ENCODE results near the gene PSMB4. TPM values are rescaled to one million over a fixed set of nuclear protein-coding genes. Genes with fewer than 3 reads are reported as not detected.
A peak's percentile ranks its signal among the peaks of the same experiment; 100 is the strongest.

The PSMB4 gene
- total RNA-seq, 6 experiments from 2014 or later = 125 to 174 (median 151) TPM

GRCh38 chr1:151362308-151363155 lies 36.8 kb upstream of the PSMB4 start:
- H3K9me3 ChIP-seq = no peaks in the 10 kb centered on the region
- 100% methylated on average over 1 of the region's 3 CpGs for WGBS (ENCODE audit: insufficient coverage, low coverage, low lambda C conversion rate, missing lambda C conversion rate)
- peak in 2 of 4 donors; percentile 9 to 32 for ATAC-seq
- no peak overlapping the region for H3K27ac ChIP-seq
- intact Hi-C loops (cut with DNase I) = no loop called here
- H3K4me1 ChIP-seq = peaks cover 0 to 8% (median under 1%) of the 10 kb centered on the region in 4 donors
- no peak overlapping the region for H3K4me3 ChIP-seq
- H3K27me3 ChIP-seq = no peaks in the 10 kb centered on the region
- DNase-seq = no peak
- TF ChIP-seq, protein P1, sequence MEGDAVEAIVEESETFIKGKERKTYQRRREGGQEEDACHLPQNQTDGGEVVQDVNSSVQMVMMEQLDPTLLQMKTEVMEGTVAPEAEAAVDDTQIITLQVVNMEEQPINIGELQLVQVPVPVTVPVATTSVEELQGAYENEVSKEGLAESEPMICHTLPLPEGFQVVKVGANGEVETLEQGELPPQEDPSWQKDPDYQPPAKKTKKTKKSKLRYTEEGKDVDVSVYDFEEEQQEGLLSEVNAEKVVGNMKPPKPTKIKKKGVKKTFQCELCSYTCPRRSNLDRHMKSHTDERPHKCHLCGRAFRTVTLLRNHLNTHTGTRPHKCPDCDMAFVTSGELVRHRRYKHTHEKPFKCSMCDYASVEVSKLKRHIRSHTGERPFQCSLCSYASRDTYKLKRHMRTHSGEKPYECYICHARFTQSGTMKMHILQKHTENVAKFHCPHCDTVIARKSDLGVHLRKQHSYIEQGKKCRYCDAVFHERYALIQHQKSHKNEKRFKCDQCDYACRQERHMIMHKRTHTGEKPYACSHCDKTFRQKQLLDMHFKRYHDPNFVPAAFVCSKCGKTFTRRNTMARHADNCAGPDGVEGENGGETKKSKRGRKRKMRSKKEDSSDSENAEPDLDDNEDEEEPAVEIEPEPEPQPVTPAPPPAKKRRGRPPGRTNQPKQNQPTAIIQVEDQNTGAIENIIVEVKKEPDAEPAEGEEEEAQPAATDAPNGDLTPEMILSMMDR (IDR thresholded peaks at IDR 0.05) = no peak
- no peak for TF ChIP-seq POLR2A (IDR thresholded peaks at IDR 0.05)
- peaks cover 0 to 42% (median 18%) of the 10 kb centered on the region in 4 donors for H3K36me3 ChIP-seq

GRCh38 chr1:151364996-151365395 lies 34.4 kb upstream of the PSMB4 start:
- Histone ChIP-seq H3K4me1 (peaks cover 0 to 32% (median 13%) of the 10 kb centered on the region in 4 donors), H3K4me3 (no peak overlapping the region), H3K36me3 (peaks cover 0 to 57% (median 21%) of the 10 kb centered on the region in 4 donors), H3K9me3 (no peaks in the 10 kb centered on the region), H3K27me3 (no peaks in the 10 kb centered on the region), H3K27ac (no peak overlapping the region)
- WGBS (ENCODE audit: insufficient coverage, low coverage, low lambda C conversion rate, missing lambda C conversion rate) = 100% methylated on average over 1 of the region's 4 CpGs
- intact Hi-C loops (cut with DNase I) = no loop called here
- DNase-seq = no peak
- ATAC-seq = no peak
- no peak for TF ChIP-seq POLR2A (IDR thresholded peaks at IDR 0.05)
- TF ChIP-seq, protein P1 (IDR thresholded peaks at IDR 0.05) = no peak

- peak overlapping the region; percentile 39 to 67 (median 40) for H3K27ac ChIP-seq
- H3K36me3 ChIP-seq = peaks cover 0 to 57% (median 21%) of the 10 kb centered on the region in 4 donors
- intact Hi-C loops (cut with DNase I) = no loop called here
Observed at GRCh38 chr1:151367658-151368392, 31.5 kb upstream of the PSMB4 start.

More at GRCh38 chr1:151367658-151368392, 31.5 kb upstream of the PSMB4 start:
- 34% methylated on average over 3 of the region's 8 CpGs for WGBS (ENCODE audit: insufficient coverage, low coverage, low lambda C conversion rate, missing lambda C conversion rate)
- Histone ChIP-seq H3K4me1 (peaks cover 0 to 51% (median 20%) of the 10 kb centered on the region in 4 donors), H3K27me3 (no peaks in the 10 kb centered on the region), H3K4me3 (peak overlapping the region in 1 of 3 donors; percentile 16), H3K9me3 (no peaks in the 10 kb centered on the region)
- DNase-seq (peak; percentile 66 to 83 (median 82)), ATAC-seq (peak; percentile 17 to 43 (median 38))
- TF ChIP-seq, protein P1 (IDR thresholded peaks at IDR 0.05) = no peak
- no peak for TF ChIP-seq POLR2A (IDR thresholded peaks at IDR 0.05)

Data from right lobe of liver (tissue), 6 donors.